Measurements from ENCODE around the gene LRFN4.

LRFN4 gene

GRCh38 chr11:66870616-66871520, 14.0 kb downstream of the LRFN4 start:
- no peak for DNase-seq (ENCODE audit: low spot score)

- no peak for DNase-seq (ENCODE audit: low spot score)
These were observed 14.6 kb downstream of the LRFN4 start for GRCh38 chr11:66871521-66871901.

- no peak for DNase-seq (ENCODE audit: low spot score)
These were observed 17.4 kb downstream of the LRFN4 start for GRCh38 chr11:66874232-66874631.

GRCh38 chr11:66875378-66875777, 18.5 kb downstream of the LRFN4 start:
- DNase-seq (ENCODE audit: low spot score) = no peak

- DNase-seq (ENCODE audit: low spot score) = no peak
These were observed 20.9 kb downstream of the LRFN4 start for GRCh38 chr11:66877588-66878385.

GRCh38 chr11:66878474-66878873, 21.6 kb downstream of the LRFN4 start:
- DNase-seq (ENCODE audit: low spot score) = no peak

GRCh38 chr11:66879000-66879399, 22.1 kb downstream of the LRFN4 start:
- no peak for DNase-seq (ENCODE audit: low spot score)

- DNase-seq (ENCODE audit: low spot score) = no peak
These were observed 22.7 kb downstream of the LRFN4 start for GRCh38 chr11:66879583-66879982.

GRCh38 chr11:66879999-66880398, 23.1 kb downstream of the LRFN4 start:
- DNase-seq (ENCODE audit: low spot score) = no peak

GRCh38 chr11:66880496-66881450, 23.9 kb downstream of the LRFN4 start:
- DNase-seq (ENCODE audit: low spot score) = peak; percentile 53

- no peak for DNase-seq (ENCODE audit: low spot score)
These were observed 24.6 kb downstream of the LRFN4 start for GRCh38 chr11:66881451-66881835.

GRCh38 chr11:66881927-66882452, 25.1 kb downstream of the LRFN4 start:
- DNase-seq (ENCODE audit: low spot score) = no peak

GRCh38 chr11:66882561-66883015, 25.7 kb downstream of the LRFN4 start:
- peak; percentile 39 for DNase-seq (ENCODE audit: low spot score)

GRCh38 chr11:66883016-66883965, 26.4 kb downstream of the LRFN4 start:
- peak; percentile 79 for DNase-seq (ENCODE audit: low spot score)

GRCh38 chr11:66884443-66884842, 27.6 kb downstream of the LRFN4 start:
- no peak for DNase-seq (ENCODE audit: low spot score)

- no peak for DNase-seq (ENCODE audit: low spot score)
These were observed 28.6 kb downstream of the LRFN4 start for GRCh38 chr11:66885469-66885868.

- DNase-seq (ENCODE audit: low spot score) = no peak
These were observed 29.1 kb downstream of the LRFN4 start for GRCh38 chr11:66885950-66886440.

- DNase-seq (ENCODE audit: low spot score) = no peak
These were observed 29.9 kb downstream of the LRFN4 start for GRCh38 chr11:66886671-66887221.

GRCh38 chr11:66887526-66887925, 30.7 kb downstream of the LRFN4 start:
- no peak for DNase-seq (ENCODE audit: low spot score)

- no peak for DNase-seq (ENCODE audit: low spot score)
These were observed 31.4 kb downstream of the LRFN4 start for GRCh38 chr11:66888282-66888681.
